A673 (cell line): ENCODE results near the gene DOCK4. TPM values are rescaled to one million over a fixed set of nuclear protein-coding genes. Genes with fewer than 3 reads are reported as not detected.

Source experiments
- BruUV-seq: library from RNA; stranded (reverse); fragments of 400-500 nt; replicated peaks from 2 replicates; lab custom pipeline; 2021; lab: Mats Ljungman, UMichigan
- CTCF ChIA-PET: fragments of 300-600 bp; sonication (Branson Sonifier 250); formaldehyde crosslinking; loops from one replicate; lab custom pipeline; 2022; ENCODE audit warnings: antibody characterized with exemption; lab: Charles Lee
- POLR2A ChIA-PET: fragments of 300-600 bp; sonication (Branson Sonifier 250); formaldehyde crosslinking; loops from one replicate; lab custom pipeline; 2022; ENCODE audit warnings: antibody characterized with exemption; ENCODE audit not compliant: low non-redundant PET; lab: Charles Lee
- DNase-seq: peaks from one replicate; pipeline ENCODE4 v3.0.0-alpha.2; 2015; ENCODE audit warnings: low spot score
- H3K27ac ChIP-seq: fragments of 200-600 bp; sonication (generic); 2 replicates; pipeline ENCODE4 v1.5.1; 2016; ENCODE audit warnings: mixed run types, low read depth, mild to moderate bottlenecking, mixed read lengths, antibody characterized with exemption, low read length; ENCODE audit not compliant: poor library complexity, severe bottlenecking
- H3K27me3 ChIP-seq: fragments of 200-600 bp; sonication (generic); replicated peaks from 2 replicates; pipeline ENCODE4 v1.6.1; 2017; ENCODE audit warnings: mixed run types, low read depth, mild to moderate bottlenecking, mixed read lengths, antibody characterized with exemption, low read length; ENCODE audit not compliant: insufficient read depth, poor library complexity
- H3K36me3 ChIP-seq: fragments of 200-600 bp; sonication (generic); 2 replicates; pipeline ENCODE4 v1.6.1; 2016; ENCODE audit warnings: mixed run types, mild to moderate bottlenecking, mixed read lengths, antibody characterized with exemption, low read length; ENCODE audit not compliant: insufficient read depth, poor library complexity, severe bottlenecking
- H3K4me1 ChIP-seq: fragments of 200-600 bp; sonication (generic); 2 replicates; pipeline ENCODE4 v1.6.1; 2017; ENCODE audit warnings: mixed run types, mild to moderate bottlenecking, mixed read lengths, antibody characterized with exemption, low read length; ENCODE audit not compliant: insufficient read depth, poor library complexity, severe bottlenecking
- H3K4me3 ChIP-seq: fragments of 200-600 bp; sonication (generic); 2 replicates; pipeline ENCODE4 v1.5.1; 2016; ENCODE audit warnings: low read depth, mixed run types, mild to moderate bottlenecking, mixed read lengths, low read length; ENCODE audit not compliant: poor library complexity, severe bottlenecking
- H3K9me3 ChIP-seq: fragments of 200-600 bp; sonication (generic); 2 replicates; pipeline ENCODE4 v1.6.1; 2016; ENCODE audit warnings: mixed run types, low read depth, mild to moderate bottlenecking, mixed read lengths, antibody characterized with exemption, low read length; ENCODE audit not compliant: poor library complexity, severe bottlenecking
- CTCF ChIP-seq: fragments of 300-800, 200-600 bp; sonication (generic); conservative IDR thresholded peaks from 2 replicates; pipeline ENCODE4 v1.5.1; 2017; ENCODE audit warnings: low read depth, mild to moderate bottlenecking, antibody characterized with exemption, low read length, moderate library complexity, mixed read lengths
- EZH2 ChIP-seq: fragments of 200-600 bp; sonication (generic); IDR thresholded peaks from 2 replicates; pipeline ENCODE4 v1.6.1; 2017; ENCODE audit warnings: borderline replicate concordance, low read depth, mild to moderate bottlenecking, mixed read lengths, antibody characterized with exemption, low read length; ENCODE audit not compliant: poor library complexity, severe bottlenecking
- intact Hi-C: fragments of 100-400 bp; cut with micrococcal nuclease; formaldehyde crosslinking; loops from one replicate; pipeline ENCODE4 v1.10.0; 2022; ENCODE audit not compliant: unreplicated experiment
- total RNA-seq: library from RNA; stranded (reverse); gene quantifications from 2 replicates; pipeline ENCODE4 v1.2.3, GENCODE V29; 2021

Gene DOCK4
- total RNA-seq, 1 experiment from 2014 or later, result 28.5 TPM

GRCh38 chr7:112001091-112001826 is 204.9 kb downstream of the DOCK4 start:
- intact Hi-C loops, result no loop called here
- H3K27ac ChIP-seq, result no peak overlapping the region
- TF ChIP-seq CTCF, result no peak
- TF ChIP-seq EZH2, result no peak
- DNase-seq, result peak; percentile 59
- no peaks in the 10 kb centered on the region for H3K27me3 ChIP-seq
- ChIA-PET POLR2A (no interaction called here), CTCF (no interaction called here)
- H3K4me1 ChIP-seq, result peaks cover 32% of the 10 kb centered on the region
- BruUV-seq, result no TSS peak
- no peak overlapping the region for H3K4me3 ChIP-seq
- H3K9me3 ChIP-seq, result no peaks in the 10 kb centered on the region
- H3K36me3 ChIP-seq, result no peaks in the 10 kb centered on the region

- intact Hi-C loops, result no loop called here
- no peaks in the 10 kb centered on the region for H3K36me3 ChIP-seq
- no peak for DNase-seq
- H3K27ac ChIP-seq, result no peak overlapping the region
- H3K9me3 ChIP-seq, result no peaks in the 10 kb centered on the region
- BruUV-seq, result no TSS peak
- no peaks in the 10 kb centered on the region for H3K27me3 ChIP-seq
- ChIA-PET CTCF (no interaction called here), POLR2A (no interaction called here)
- peaks cover 23% of the 10 kb centered on the region for H3K4me1 ChIP-seq
- no peak for TF ChIP-seq CTCF
- TF ChIP-seq EZH2, result no peak
- H3K4me3 ChIP-seq, result no peak overlapping the region
Observed at GRCh38 chr7:111998326-111998725, 207.9 kb downstream of the DOCK4 start.

GRCh38 chr7:111997546-111997945 is 208.7 kb downstream of the DOCK4 start:
- DNase-seq, result no peak

More at GRCh38 chr7:111997546-111997945, 208.7 kb downstream of the DOCK4 start:
- no peaks in the 10 kb centered on the region for H3K27me3 ChIP-seq
- TF ChIP-seq CTCF (no peak), EZH2 (no peak)
- no peak overlapping the region for H3K27ac ChIP-seq
- H3K4me1 ChIP-seq, result peaks cover 18% of the 10 kb centered on the region
- no peaks in the 10 kb centered on the region for H3K9me3 ChIP-seq
- BruUV-seq, result no TSS peak
- no peaks in the 10 kb centered on the region for H3K36me3 ChIP-seq
- no peak overlapping the region for H3K4me3 ChIP-seq
- intact Hi-C loops, result no loop called here
- ChIA-PET CTCF (no interaction called here), POLR2A (no interaction called here)
